AG04450 (cell line): ENCODE results near the gene ERLIN1. TPM values are rescaled to one million over a fixed set of nuclear protein-coding genes. Genes with fewer than 3 reads are reported as not detected.
"Not testable (repeated sequence)": the region's sequence is repeated elsewhere in the genome, so short reads cannot be mapped to it uniquely, and the experiment has no call there.

Experiments used
- CTCF ChIA-PET: fragments of 300-600, 350-600 bp; formaldehyde crosslinking; extraction: SDS; loops from one replicate; lab custom pipeline; 2022; ENCODE audit warnings: antibody characterized with exemption, inconsistent platforms; lab: Charles Lee
- POLR2A ChIA-PET: fragments of 350-600 bp; formaldehyde crosslinking; extraction: SDS; loops from one replicate; lab custom pipeline; 2021; ENCODE audit warnings: antibody characterized with exemption, inconsistent platforms; lab: Yijun Ruan, JAX
- DNase-seq: peaks from one replicate; pipeline ENCODE4 v3.0.0-alpha.2; 2011; ENCODE audit warnings: low read depth, low spot score
- H3K27ac ChIP-seq: one replicate; pipeline ENCODE4 v1.5.1; 2012; ENCODE audit warnings: low read depth, low read length, control low read depth
- H3K27me3 ChIP-seq: one replicate; pipeline ENCODE4 v1.6.0; 2012; ENCODE audit warnings: low read length; ENCODE audit not compliant: control insufficient read depth, insufficient read depth
- H3K4me3 ChIP-seq: 2 replicates; pipeline ENCODE4 v1.5.1; 2011; ENCODE audit warnings: mild to moderate bottlenecking, low read depth, low read length, control low read depth
- H3K9me3 ChIP-seq: 2 replicates; pipeline ENCODE4 v1.5.1; 2012; ENCODE audit warnings: low read length; ENCODE audit not compliant: control insufficient read depth, insufficient read depth
- CTCF ChIP-seq: IDR thresholded peaks from 2 replicates; pipeline ENCODE4 v1.5.1; 2011; ENCODE audit warnings: low read depth, low read length, control low read depth, inconsistent platforms
- polyA plus RNA-seq: library from polyadenylated mRNA; depleted of rRNA; stranded (reverse); fragments of >200 nt; gene quantifications from 2 replicates; pipeline ENCODE4 v1.2.3, GENCODE V29; 2011

The ERLIN1 gene
- polyA plus RNA-seq, 1 experiment = 50.1 TPM

GRCh38 chr10:100129424-100129823 is 56.4 kb downstream of the ERLIN1 start:
- POLR2A ChIA-PET = no interaction called here
- H3K27me3 ChIP-seq = peaks cover 12% of the 10 kb centered on the region
- H3K9me3 ChIP-seq = no peaks in the 10 kb centered on the region
- no peak overlapping the region for H3K27ac ChIP-seq
- CTCF ChIA-PET = no interaction called here
- H3K4me3 ChIP-seq = no peak overlapping the region
- TF ChIP-seq CTCF = no peak
- DNase-seq = no peak

- DNase-seq = no peak
- no peak for TF ChIP-seq CTCF
- peaks cover 12% of the 10 kb centered on the region for H3K27me3 ChIP-seq
- no peak overlapping the region for H3K27ac ChIP-seq
- no peak overlapping the region for H3K4me3 ChIP-seq
- no peaks in the 10 kb centered on the region for H3K9me3 ChIP-seq
- ChIA-PET POLR2A (no interaction called here), CTCF (no interaction called here)
Measured at GRCh38 chr10:100128951-100129350, 56.9 kb downstream of the ERLIN1 start.

- H3K4me3 ChIP-seq, POLR2A ChIA-PET, CTCF ChIA-PET, H3K9me3 ChIP-seq, DNase-seq, H3K27ac ChIP-seq: not testable (repeated sequence)
- peaks cover 15% of the 10 kb centered on the region for H3K27me3 ChIP-seq
Measured at GRCh38 chr10:100125335-100125734, 60.5 kb downstream of the ERLIN1 start.

GRCh38 chr10:100124097-100124496 is 61.7 kb downstream of the ERLIN1 start:
- TF ChIP-seq CTCF = no peak
- no peak overlapping the region for H3K4me3 ChIP-seq
- CTCF ChIA-PET = interaction anchor here (0.6 kb wide), 1 partner anchor 76 kb away, joined by 3 read pairs; no protein-coding TSS in a partner anchor
- peaks cover 12% of the 10 kb centered on the region for H3K27me3 ChIP-seq
- H3K27ac ChIP-seq = no peak overlapping the region
- no peaks in the 10 kb centered on the region for H3K9me3 ChIP-seq
- POLR2A ChIA-PET = no interaction called here
- DNase-seq = no peak

- Histone ChIP-seq H3K9me3 (no peaks in the 10 kb centered on the region), H3K27ac (no peak overlapping the region), H3K27me3 (peaks cover 10% of the 10 kb centered on the region), H3K4me3 (no peak overlapping the region)
- ChIA-PET CTCF (no interaction called here), POLR2A (no interaction called here)
- TF ChIP-seq CTCF = no peak
- DNase-seq = no peak
Measured at GRCh38 chr10:100122780-100123179, 63.0 kb downstream of the ERLIN1 start.

- no peak for DNase-seq
- Histone ChIP-seq H3K4me3 (no peak overlapping the region), H3K27ac (no peak overlapping the region), H3K27me3 (peaks cover 15% of the 10 kb centered on the region), H3K9me3 (no peaks in the 10 kb centered on the region)
- no peak for TF ChIP-seq CTCF
- ChIA-PET CTCF (interaction anchor here (1.1 kb wide), 1 partner anchor 75 kb away, joined by 3 read pairs; no protein-coding TSS in a partner anchor), POLR2A (no interaction called here)
Measured at GRCh38 chr10:100120550-100120949, 65.3 kb downstream of the ERLIN1 start.
